Measurements from ENCODE around the gene ICA1L. TPM values are rescaled to one million over a fixed set of nuclear protein-coding genes. Genes with fewer than 3 reads are reported as not detected.

ICA1L gene
- total and polyA plus RNA-seq, 2 of the 13 experiments (the other 11 are each of a cell fraction or from before 2014, with no cell fraction given) = 1.5 to 2.4 TPM

DNA sequence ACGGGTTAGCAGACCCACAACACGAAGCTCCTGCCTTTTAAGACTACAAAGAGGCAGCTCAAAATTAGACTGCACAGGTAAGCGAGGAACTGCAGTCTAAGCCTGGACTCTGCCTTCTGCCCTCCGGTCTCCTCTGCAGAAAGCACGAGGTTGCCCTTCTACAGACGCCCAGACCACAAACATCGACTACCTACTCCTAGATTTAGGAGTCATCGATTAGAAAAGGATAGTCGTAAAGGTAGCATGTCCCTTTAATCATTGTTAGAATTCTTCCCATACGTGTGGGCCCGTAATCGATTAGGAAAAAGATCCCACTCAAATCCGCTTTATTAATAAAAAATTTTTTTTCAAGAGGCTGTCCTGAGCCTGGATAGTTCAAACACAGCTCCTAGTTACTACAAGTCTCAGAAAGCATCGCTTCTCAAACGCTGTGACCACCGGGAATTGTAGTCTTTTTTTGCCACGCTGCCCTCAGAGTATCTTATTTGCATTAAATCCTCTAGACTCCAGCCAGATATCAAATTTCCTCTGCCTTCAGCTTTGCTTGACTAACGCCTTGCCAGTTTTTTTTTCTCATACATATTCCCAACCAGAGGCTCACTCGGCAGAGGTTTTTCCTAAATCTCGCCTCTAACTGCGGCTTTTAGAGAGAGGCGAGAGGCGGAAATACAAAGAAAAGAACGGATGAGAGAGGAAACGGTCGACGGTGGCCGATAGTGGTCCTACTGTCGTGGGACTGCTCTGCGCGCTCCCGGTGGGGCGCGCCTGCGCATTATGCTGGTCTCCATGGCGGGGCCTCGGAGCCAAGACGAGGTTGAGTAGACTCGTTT, 40.2 kb upstream of the ICA1L start, which contains the start of the genes CARF and WDR12 (continued):
- TF ChIP-seq, protein P1, sequence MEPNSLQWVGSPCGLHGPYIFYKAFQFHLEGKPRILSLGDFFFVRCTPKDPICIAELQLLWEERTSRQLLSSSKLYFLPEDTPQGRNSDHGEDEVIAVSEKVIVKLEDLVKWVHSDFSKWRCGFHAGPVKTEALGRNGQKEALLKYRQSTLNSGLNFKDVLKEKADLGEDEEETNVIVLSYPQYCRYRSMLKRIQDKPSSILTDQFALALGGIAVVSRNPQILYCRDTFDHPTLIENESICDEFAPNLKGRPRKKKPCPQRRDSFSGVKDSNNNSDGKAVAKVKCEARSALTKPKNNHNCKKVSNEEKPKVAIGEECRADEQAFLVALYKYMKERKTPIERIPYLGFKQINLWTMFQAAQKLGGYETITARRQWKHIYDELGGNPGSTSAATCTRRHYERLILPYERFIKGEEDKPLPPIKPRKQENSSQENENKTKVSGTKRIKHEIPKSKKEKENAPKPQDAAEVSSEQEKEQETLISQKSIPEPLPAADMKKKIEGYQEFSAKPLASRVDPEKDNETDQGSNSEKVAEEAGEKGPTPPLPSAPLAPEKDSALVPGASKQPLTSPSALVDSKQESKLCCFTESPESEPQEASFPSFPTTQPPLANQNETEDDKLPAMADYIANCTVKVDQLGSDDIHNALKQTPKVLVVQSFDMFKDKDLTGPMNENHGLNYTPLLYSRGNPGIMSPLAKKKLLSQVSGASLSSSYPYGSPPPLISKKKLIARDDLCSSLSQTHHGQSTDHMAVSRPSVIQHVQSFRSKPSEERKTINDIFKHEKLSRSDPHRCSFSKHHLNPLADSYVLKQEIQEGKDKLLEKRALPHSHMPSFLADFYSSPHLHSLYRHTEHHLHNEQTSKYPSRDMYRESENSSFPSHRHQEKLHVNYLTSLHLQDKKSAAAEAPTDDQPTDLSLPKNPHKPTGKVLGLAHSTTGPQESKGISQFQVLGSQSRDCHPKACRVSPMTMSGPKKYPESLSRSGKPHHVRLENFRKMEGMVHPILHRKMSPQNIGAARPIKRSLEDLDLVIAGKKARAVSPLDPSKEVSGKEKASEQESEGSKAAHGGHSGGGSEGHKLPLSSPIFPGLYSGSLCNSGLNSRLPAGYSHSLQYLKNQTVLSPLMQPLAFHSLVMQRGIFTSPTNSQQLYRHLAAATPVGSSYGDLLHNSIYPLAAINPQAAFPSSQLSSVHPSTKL (CRISPR knock-in tag; IDR thresholded peaks at IDR 0.05) = peak; percentile 14; the same call in 1 of the 2 replicates
- TF ChIP-seq SIX4 (CRISPR knock-in tag; IDR thresholded peaks at IDR 0.05) (no peak), ZNF501 (CRISPR knock-in tag; IDR thresholded peaks at IDR 0.05) (peak; percentile 79), ZNF562 (CRISPR knock-in tag; IDR thresholded peaks at IDR 0.05; ENCODE audit: borderline replicate concordance) (no peak), CBFB (CRISPR knock-in tag; IDR thresholded peaks at IDR 0.05) (peak; percentile 40; the same call in 1 of the 2 replicates), ZNF446 (CRISPR knock-in tag; IDR thresholded peaks at IDR 0.05) (peak; percentile 66; the same call in 1 of the 2 replicates), RNF2 (conservative IDR thresholded peaks at IDR 0.05; ENCODE audit: low read depth) (0 out of 2 replicates have a peak, but pooled peaks have one; percentile 47), ELF4 (CRISPR knock-in tag; IDR thresholded peaks at IDR 0.05; ENCODE audit: borderline replicate concordance) (peak; percentile 83; the same call in 1 of the 2 replicates), ZNF792 (CRISPR knock-in tag; IDR thresholded peaks at IDR 0.05) (peak; percentile 68; the same call in 1 of the 2 replicates), CHD2 (IDR thresholded peaks at IDR 0.05; ENCODE audit: low read depth, low read length) (peak; percentile 75), PHF20 (CRISPR knock-in tag; IDR thresholded peaks at IDR 0.05) (peak; percentile 70), ZNF274 (CRISPR knock-in tag; IDR thresholded peaks at IDR 0.05) (no peak; the same call in 1 of the 2 replicates), ZNF713 (CRISPR knock-in tag; IDR thresholded peaks at IDR 0.05) (no peak), HNF4G (IDR thresholded peaks at IDR 0.05; ENCODE audit: borderline replicate concordance, low read depth, low read length) (peak; percentile 69), HNF4G (CRISPR knock-in tag; IDR thresholded peaks at IDR 0.05; ENCODE audit: borderline replicate concordance, low read depth) (peak; percentile 72; the same call in 1 of the 2 replicates), FOSL2 (CRISPR knock-in tag; IDR thresholded peaks at IDR 0.05) (peak; percentile 53), GLI4 (CRISPR knock-in tag; IDR thresholded peaks at IDR 0.05; ENCODE audit: borderline replicate concordance) (no peak)
- TF ChIP-seq, protein P2, sequence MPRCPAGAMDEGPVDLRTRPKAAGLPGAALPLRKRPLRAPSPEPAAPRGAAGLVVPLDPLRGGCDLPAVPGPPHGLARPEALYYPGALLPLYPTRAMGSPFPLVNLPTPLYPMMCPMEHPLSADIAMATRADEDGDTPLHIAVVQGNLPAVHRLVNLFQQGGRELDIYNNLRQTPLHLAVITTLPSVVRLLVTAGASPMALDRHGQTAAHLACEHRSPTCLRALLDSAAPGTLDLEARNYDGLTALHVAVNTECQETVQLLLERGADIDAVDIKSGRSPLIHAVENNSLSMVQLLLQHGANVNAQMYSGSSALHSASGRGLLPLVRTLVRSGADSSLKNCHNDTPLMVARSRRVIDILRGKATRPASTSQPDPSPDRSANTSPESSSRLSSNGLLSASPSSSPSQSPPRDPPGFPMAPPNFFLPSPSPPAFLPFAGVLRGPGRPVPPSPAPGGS (CRISPR knock-in tag; IDR thresholded peaks at IDR 0.05) = 0 out of 2 replicates have a peak, but pooled peaks have one; percentile 57
- TF ChIP-seq, protein P3, sequence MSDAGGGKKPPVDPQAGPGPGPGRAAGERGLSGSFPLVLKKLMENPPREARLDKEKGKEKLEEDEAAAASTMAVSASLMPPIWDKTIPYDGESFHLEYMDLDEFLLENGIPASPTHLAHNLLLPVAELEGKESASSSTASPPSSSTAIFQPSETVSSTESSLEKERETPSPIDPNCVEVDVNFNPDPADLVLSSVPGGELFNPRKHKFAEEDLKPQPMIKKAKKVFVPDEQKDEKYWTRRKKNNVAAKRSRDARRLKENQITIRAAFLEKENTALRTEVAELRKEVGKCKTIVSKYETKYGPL (CRISPR knock-in tag; IDR thresholded peaks at IDR 0.05) = peak; percentile 54; the same call in 1 of the 2 replicates
- TF ChIP-seq, protein P4, sequence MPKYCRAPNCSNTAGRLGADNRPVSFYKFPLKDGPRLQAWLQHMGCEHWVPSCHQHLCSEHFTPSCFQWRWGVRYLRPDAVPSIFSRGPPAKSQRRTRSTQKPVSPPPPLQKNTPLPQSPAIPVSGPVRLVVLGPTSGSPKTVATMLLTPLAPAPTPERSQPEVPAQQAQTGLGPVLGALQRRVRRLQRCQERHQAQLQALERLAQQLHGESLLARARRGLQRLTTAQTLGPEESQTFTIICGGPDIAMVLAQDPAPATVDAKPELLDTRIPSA (CRISPR knock-in tag; IDR thresholded peaks at IDR 0.05; ENCODE audit: borderline replicate concordance) = no peak
- TF ChIP-seq, protein P5, sequence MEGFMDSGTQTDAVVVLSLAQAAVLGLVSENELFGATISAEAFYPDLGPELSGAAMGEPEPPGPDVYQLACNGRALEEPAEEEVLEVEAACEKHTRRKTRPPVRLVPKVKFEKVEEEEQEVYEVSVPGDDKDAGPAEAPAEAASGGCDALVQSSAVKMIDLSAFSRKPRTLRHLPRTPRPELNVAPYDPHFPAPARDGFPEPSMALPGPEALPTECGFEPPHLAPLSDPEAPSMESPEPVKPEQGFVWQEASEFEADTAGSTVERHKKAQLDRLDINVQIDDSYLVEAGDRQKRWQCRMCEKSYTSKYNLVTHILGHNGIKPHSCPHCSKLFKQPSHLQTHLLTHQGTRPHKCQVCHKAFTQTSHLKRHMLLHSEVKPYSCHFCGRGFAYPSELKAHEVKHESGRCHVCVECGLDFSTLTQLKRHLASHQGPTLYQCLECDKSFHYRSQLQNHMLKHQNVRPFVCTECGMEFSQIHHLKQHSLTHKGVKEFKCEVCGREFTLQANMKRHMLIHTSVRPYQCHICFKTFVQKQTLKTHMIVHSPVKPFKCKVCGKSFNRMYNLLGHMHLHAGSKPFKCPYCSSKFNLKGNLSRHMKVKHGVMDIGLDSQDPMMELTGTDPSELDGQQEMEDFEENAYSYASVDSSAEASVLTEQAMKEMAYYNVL (CRISPR knock-in tag; IDR thresholded peaks at IDR 0.05; ENCODE audit: borderline replicate concordance) = peak; percentile 94

Measured in HepG2 (cell line).